OCI-LY3 (cell line): Measurements from ENCODE around the gene IGDCC3.
"Not testable (repeated sequence)": the region's sequence is repeated elsewhere in the genome, so short reads cannot be mapped to it uniquely, and the experiment has no call there.

ENCODE experiments used
- H2AFZ ChIP-seq: fragments of 200-600, 300-600 bp; shearing (Covaris generic); 2 replicates; pipeline ENCODE4 v1.6.0; 2014; ENCODE audit warnings: antibody characterized with exemption, low read depth, low read length
- H3K27ac ChIP-seq: fragments of 200-600, 300-600 bp; sonication (generic); 2 replicates; pipeline ENCODE4 v1.5.1; 2014; ENCODE audit warnings: mild to moderate bottlenecking, low read length, moderate library complexity, mixed read lengths
- H3K27me3 ChIP-seq: fragments of 200-600, 300-600 bp; sonication (generic); 2 replicates; pipeline ENCODE4 v1.6.1; 2014; ENCODE audit warnings: low read depth, low read length, mixed read lengths
- H3K36me3 ChIP-seq: fragments of 200-600, 300-600 bp; sonication (generic); replicated peaks from 2 replicates; pipeline ENCODE3; 2014; ENCODE audit warnings: low read depth, low read length, mixed read lengths
- H3K4me1 ChIP-seq: fragments of 300-600, 200-600 bp; sonication (generic); 2 replicates; pipeline ENCODE4 v1.6.1; 2014; ENCODE audit warnings: low read length, mixed read lengths
- H3K4me2 ChIP-seq: fragments of 200-600, 300-600 bp; sonication (generic); 2 replicates; pipeline ENCODE4 v1.6.1; 2014; ENCODE audit warnings: low read length, mixed read lengths
- H3K4me3 ChIP-seq: fragments of 300-600, 200-600 bp; sonication (generic); 2 replicates; pipeline ENCODE4 v1.5.1; 2014; ENCODE audit warnings: antibody characterized with exemption, mild to moderate bottlenecking, low read length, moderate library complexity
- H3K79me2 ChIP-seq: fragments of 300-600, 200-600 bp; shearing (Covaris generic); 2 replicates; pipeline ENCODE4 v1.6.1; 2014; ENCODE audit warnings: mild to moderate bottlenecking, low read length, mixed read lengths
- H3K9ac ChIP-seq: fragments of 300-600, 200-600 bp; shearing (Covaris generic); 2 replicates; pipeline ENCODE4 v1.6.0; 2014; ENCODE audit warnings: mild to moderate bottlenecking, low read length, moderate library complexity
- H3K9me3 ChIP-seq: fragments of 200-600, 300-600 bp; shearing (Covaris generic); 2 replicates; pipeline ENCODE4 v1.6.1; 2014; ENCODE audit warnings: low read length, mixed read lengths; ENCODE audit not compliant: insufficient read depth
- H4K20me1 ChIP-seq: fragments of 200-600, 300-600 bp; sonication (generic); 2 replicates; pipeline ENCODE4 v1.6.1; 2016; ENCODE audit warnings: low read length, mixed read lengths; ENCODE audit not compliant: insufficient read depth
- CTCF ChIP-seq: fragments of 200-600, 300-600 bp; sonication (generic); IDR thresholded peaks from 2 replicates; pipeline ENCODE4 v1.5.1; 2014; ENCODE audit warnings: antibody characterized with exemption, low read length, low read depth
- EZH2phosphoT487 ChIP-seq: fragments of 200-600 bp; shearing (Covaris generic); IDR thresholded peaks from 2 replicates; pipeline ENCODE4 v1.6.1; 2018; ENCODE audit warnings: antibody characterized with exemption, mixed run types, low read depth

Gene IGDCC3

GRCh38 chr15:65400760-65401610 lies 23.2 kb upstream of the IGDCC3 start:
- TF ChIP-seq EZH2phosphoT487: no peak
- peak; percentile 84 for TF ChIP-seq CTCF
- Histone ChIP-seq H3K27me3 (peaks cover 40% of the 10 kb centered on the region), H3K36me3 (no peaks in the 10 kb centered on the region), H3K4me1 (peaks cover 5% of the 10 kb centered on the region), H4K20me1 (no peaks in the 10 kb centered on the region), H3K27ac (no peak overlapping the region), H3K79me2 (no peaks in the 10 kb centered on the region), H3K9ac (no peak overlapping the region), H3K4me2 (peak overlapping the region; percentile 15), H3K9me3 (no peaks in the 10 kb centered on the region), H3K4me3 (no peak overlapping the region), H2AFZ (0 out of 2 replicates have a peak overlapping the region, but pooled peaks have one; percentile 25)

GRCh38 chr15:65399997-65400396 lies 22.2 kb upstream of the IGDCC3 start:
- H3K79me2 ChIP-seq: no peaks in the 10 kb centered on the region
- H3K27ac ChIP-seq: no peak overlapping the region
- peaks cover 5% of the 10 kb centered on the region for H3K4me1 ChIP-seq
- no peak overlapping the region for H3K4me3 ChIP-seq
- TF ChIP-seq CTCF: no peak
- TF ChIP-seq EZH2phosphoT487: no peak
- H3K27me3 ChIP-seq: peaks cover 39% of the 10 kb centered on the region
- no peaks in the 10 kb centered on the region for H4K20me1 ChIP-seq
- H3K9me3 ChIP-seq: no peaks in the 10 kb centered on the region
- no peak overlapping the region for H3K4me2 ChIP-seq
- no peak overlapping the region for H2AFZ ChIP-seq
- no peaks in the 10 kb centered on the region for H3K36me3 ChIP-seq
- no peak overlapping the region for H3K9ac ChIP-seq

- Histone ChIP-seq H3K27me3 (peaks cover 34% of the 10 kb centered on the region), H3K9ac (no peak overlapping the region), H3K4me3 (no peak overlapping the region), H4K20me1 (no peaks in the 10 kb centered on the region), H3K27ac (no peak overlapping the region), H3K36me3 (no peaks in the 10 kb centered on the region), H3K4me2 (no peak overlapping the region), H3K4me1 (peaks cover 5% of the 10 kb centered on the region), H3K9me3 (no peaks in the 10 kb centered on the region), H2AFZ (no peak overlapping the region), H3K79me2 (no peaks in the 10 kb centered on the region)
- TF ChIP-seq CTCF (no peak), EZH2phosphoT487 (no peak)
These were observed 21.4 kb upstream of the IGDCC3 start for GRCh38 chr15:65399001-65399706.

GRCh38 chr15:65398486-65398885 lies 20.7 kb upstream of the IGDCC3 start:
- not testable (repeated sequence) for H3K9ac ChIP-seq, H4K20me1 ChIP-seq, H2AFZ ChIP-seq, H3K4me2 ChIP-seq, H3K4me3 ChIP-seq, H3K4me1 ChIP-seq, H3K27ac ChIP-seq, H3K36me3 ChIP-seq, H3K79me2 ChIP-seq, H3K9me3 ChIP-seq
- peaks cover 29% of the 10 kb centered on the region for H3K27me3 ChIP-seq
